Caki2 (cell line): ENCODE data around the gene TTC33. TPM values are rescaled to one million over a fixed set of nuclear protein-coding genes. Genes with fewer than 3 reads are reported as not detected.
A peak's percentile ranks its signal among the peaks of the same experiment; 100 is the strongest.
"Not testable (repeated sequence)": the region's sequence is repeated elsewhere in the genome, so short reads cannot be mapped to it uniquely, and the experiment has no call there.

Source experiments
- DNase-seq: peaks from one replicate; pipeline ENCODE4 v3.0.0-alpha.2; 2015; ENCODE audit warnings: low read depth
- in situ Hi-C: cut with HindIII; loops from 2 replicates; pipeline ENCODE4 v1.10.0; 2016; ENCODE audit warnings: low sequenced_read_pairs, low pct_unique_long_range_greater_than_20kb, mixed read lengths
- total RNA-seq: library from RNA; depleted of rRNA; stranded (reverse); fragments of >200 nt; shearing (Covaris generic); gene quantifications from 2 replicates; pipeline ENCODE4 v1.2.3, GENCODE V29; 2014; ENCODE audit warnings: low replicate concordance

The TTC33 gene
- total RNA-seq, 1 experiment from 2014 or later = 8.8 TPM

GRCh38 chr5:40571729-40572128 lies 184.0 kb downstream of the TTC33 start:
- in situ Hi-C loops = no loop called here
- DNase-seq = no peak

- in situ Hi-C loops = no loop called here
- DNase-seq = peak; percentile 86
These were observed 185.2 kb downstream of the TTC33 start for GRCh38 chr5:40570408-40571129.

DNA sequence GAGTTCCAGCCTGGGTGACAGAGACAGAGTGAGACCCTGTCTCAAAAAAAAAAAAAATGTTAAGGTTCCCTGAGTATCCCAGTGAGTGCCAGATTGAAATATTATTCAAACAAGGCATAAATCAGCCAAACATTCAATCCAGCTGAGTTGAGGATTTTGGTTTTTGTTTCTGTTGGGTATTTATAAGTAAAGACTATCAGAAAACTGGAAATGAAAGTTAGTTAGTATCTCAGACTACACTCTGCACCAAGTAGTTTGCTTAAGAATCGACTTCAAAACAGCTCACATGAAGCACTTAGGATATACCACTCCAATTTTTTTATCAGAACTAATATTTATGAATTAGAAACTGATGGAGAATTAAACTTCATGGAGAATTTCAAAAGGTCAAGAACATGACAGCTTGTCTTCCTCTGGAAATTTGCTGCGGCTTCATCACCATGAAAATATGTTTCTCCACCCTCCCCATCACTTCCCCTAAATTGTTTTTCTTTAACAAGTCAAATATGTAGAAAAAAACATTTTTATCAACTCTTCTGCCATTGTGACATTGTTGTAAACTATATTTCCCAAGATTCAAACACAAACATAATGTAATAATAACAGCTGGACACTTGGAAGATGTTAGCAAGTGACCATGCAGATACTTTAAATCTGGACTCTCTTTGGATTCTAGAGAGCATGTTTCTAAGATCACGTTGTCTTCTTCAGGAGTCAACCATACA lies 186.1 kb downstream of the TTC33 start:
- in situ Hi-C loops = no loop called here
- DNase-seq = no peak

- in situ Hi-C loops = no loop called here
- DNase-seq = no peak
These were observed 187.2 kb downstream of the TTC33 start for GRCh38 chr5:40568548-40568947.

- in situ Hi-C loops, DNase-seq: not testable (repeated sequence)
These were observed 192.6 kb downstream of the TTC33 start for GRCh38 chr5:40563173-40563572.

DNA sequence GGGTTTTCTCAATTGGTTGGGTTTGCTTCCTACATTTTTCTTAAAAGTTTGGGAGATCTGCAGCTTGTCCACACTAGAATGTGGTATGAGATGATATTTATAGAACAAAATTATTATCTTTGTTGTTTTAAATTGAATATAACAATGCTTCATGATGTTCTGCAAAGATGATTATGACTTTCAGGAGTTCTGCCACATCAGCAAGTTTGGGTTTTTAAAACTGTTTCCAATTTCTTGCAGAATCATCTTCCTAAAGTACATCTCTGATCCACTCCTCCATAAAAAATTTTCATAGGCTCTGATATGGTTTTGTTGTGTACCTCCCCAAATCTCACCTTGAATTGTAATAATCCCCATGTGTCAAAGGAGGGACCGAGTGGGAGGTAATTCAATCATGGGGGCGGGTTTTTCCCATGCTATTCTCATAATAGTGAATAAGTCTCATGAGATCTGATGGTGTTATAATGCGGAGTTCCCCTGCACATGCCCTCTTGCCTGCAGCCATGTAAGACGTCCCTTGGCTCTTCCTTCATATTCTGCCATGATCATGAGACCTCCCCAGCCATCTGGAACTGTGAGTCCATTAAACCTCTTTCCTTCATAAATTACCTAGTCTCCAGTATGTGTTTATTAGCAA lies 195.2 kb downstream of the TTC33 start:
- DNase-seq = no peak
- in situ Hi-C loops = no loop called here

DNA sequence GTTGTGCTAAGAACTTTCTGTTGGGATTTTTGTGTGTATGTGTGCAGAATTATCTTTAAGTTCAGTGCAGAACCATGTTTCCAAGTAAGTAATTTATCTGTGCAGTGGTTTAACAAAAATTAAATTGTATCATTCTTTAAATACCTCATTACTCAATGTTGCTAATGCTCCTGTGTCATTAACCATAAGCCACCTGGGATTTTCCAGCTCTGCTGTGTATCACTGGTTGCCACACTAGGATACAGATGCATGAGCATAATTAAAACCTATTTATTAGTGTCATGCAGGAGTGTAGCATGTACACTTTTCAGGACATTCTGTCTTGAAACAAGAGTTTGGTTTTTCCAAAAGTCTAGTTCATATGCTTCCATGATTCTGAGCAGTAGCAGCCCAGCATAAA lies 196.5 kb downstream of the TTC33 start:
- in situ Hi-C loops = no loop called here
- DNase-seq = no peak

GRCh38 chr5:40557501-40557900 lies 198.3 kb downstream of the TTC33 start:
- no peak for DNase-seq
- in situ Hi-C loops = no loop called here

DNA sequence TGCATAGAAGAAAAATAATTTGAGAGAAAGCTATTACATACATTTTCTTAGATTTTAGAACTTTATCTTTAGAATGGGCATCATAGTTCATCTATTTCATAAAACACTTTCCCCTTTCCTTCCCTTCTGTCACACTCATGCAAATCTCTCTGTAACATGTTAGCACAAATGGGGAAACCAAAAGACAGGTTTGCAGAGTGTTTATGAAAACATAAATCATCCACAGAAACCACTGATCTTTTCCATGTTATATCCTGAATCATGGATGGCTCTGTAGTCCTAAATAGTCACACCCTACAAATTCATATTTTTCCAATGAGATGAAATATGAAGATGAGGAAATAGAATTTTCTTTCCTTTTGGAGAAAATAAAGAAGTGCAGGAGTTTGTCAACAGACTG lies 198.9 kb downstream of the TTC33 start:
- DNase-seq = no peak
- in situ Hi-C loops = no loop called here

DNA sequence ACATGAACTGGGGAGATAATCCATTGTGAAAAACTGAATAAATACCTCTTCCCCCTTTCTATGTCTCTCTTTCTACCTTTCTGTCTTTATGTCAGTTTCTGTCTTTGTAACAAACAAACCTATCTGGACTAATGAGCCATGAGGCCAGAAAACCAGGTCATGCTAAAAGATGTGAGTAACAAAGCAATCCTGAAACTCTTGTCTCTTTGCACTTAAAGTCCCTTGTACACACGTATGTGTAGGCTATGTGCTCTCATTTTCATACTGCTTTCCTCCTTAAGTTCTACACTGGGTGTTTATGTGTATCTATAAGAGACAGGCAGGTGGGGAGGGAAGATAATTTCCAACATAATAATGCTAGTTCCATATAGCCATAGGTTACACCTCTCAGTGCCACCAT lies 199.9 kb downstream of the TTC33 start:
- no peak for DNase-seq
- in situ Hi-C loops = no loop called here

DNA sequence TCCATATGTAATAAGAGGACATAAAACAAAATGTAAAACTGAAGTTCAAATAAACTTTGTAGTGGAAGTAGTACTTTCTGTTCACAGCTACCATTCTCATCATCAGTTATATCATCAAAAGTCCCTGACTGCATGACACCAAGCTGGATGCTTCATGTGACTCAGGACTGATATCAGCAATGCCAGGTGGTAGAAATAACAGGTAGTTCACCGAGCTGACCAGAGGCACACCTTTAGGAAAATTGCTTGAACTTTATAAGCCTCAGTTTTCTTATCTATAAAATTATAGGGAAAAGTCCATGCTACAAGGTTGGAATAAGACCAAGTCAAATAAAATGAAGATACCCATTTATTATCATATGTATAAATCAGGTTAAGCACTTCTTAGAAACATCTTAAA lies 200.9 kb downstream of the TTC33 start:
- peak; percentile 31 for DNase-seq

GRCh38 chr5:40554054-40554453 lies 201.7 kb downstream of the TTC33 start:
- in situ Hi-C loops = no loop called here
- no peak for DNase-seq

More for the DNA sequence above, 200.9 kb downstream of the TTC33 start:
- in situ Hi-C loops = no loop called here

DNA sequence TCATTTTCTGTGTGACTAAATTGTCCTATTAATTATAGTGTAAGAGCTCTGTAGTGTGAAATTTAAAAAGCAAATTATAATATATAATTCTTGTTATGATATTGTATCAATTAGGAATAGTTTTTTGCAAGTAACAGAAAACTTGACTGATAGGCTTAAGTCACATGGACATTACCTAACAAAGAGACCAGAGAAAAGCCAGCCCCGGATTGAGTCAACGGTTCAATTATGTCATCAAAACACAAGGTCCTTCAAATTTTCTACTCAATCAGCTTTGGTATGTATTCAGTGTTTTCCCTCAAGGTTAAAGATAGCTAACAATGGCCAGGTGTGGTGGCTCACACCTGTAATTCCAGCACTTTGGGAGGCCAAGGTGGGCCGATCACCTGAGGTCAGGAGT lies 202.8 kb downstream of the TTC33 start:
- no peak for DNase-seq
- in situ Hi-C loops = no loop called here

DNA sequence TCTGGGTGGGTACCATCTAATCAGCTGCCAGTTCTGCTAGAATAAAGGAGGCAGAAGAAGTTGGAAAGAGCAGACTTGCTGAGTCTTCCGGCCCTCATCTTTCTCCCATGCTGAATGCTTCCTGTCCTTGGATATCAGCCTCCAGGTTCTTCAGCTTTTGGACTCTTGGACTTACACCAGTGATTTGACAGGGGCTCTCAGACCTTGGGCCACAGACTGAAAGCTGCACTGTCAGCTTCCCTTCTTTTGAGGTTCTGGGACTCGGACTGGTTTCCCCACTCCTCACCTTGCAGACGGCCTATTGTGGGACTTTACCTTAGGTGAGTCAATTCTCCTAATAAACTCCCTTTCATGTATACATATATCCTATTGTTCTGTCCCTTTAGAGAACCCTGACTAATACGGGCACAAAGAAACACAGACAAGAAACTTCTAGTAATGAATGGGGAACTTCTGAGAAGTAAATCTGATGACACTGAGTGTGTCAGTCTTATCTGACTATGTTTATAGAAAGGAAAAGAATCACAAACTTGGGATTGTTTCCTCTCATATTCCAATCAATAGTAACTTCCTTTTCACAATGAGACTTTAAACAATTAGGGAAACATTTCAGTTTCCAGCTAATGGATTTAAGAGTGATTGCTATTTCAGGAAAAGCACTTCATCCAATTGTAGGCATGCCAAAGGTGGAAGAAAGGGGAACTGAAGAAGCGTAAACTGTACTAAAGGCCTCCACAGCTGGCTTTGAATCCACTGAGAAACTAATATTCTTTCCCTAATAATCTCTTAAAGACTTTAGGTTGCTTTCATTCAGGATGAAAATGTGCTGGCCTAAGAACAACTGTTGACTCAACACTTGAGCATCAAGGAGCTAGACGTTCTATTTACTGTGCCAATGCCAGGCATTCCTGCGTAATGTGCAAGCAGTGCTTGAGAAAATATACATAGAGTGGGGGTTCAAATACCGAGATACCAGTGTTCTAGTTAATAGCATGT lies 204.0 kb downstream of the TTC33 start:
- in situ Hi-C loops = no loop called here
- DNase-seq = peak; percentile 83

DNA sequence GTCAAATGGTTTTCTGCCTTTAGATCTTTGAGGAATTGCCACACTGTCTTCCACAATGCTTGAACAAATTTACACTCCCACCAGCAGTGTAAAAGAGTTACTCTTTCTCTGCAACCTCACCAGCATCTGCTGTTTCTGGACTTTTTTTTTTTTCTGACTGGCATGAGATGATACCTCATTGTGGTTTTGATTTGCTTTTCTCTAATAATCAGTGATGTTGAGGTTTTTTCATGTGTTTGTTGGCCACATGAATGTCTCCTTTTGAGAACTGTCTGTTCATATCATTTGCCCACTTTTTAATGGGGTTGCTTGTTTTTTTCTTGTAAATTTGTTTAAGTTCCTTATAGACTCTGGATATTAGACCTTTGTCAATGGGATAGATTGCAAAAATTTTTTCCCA lies 205.3 kb downstream of the TTC33 start:
- in situ Hi-C loops = no loop called here
- DNase-seq = no peak

GRCh38 chr5:40549616-40550015 lies 206.1 kb downstream of the TTC33 start:
- in situ Hi-C loops = no loop called here
- DNase-seq = no peak

GRCh38 chr5:40547994-40548575 lies 207.7 kb downstream of the TTC33 start:
- in situ Hi-C loops = no loop called here
- no peak for DNase-seq

DNA sequence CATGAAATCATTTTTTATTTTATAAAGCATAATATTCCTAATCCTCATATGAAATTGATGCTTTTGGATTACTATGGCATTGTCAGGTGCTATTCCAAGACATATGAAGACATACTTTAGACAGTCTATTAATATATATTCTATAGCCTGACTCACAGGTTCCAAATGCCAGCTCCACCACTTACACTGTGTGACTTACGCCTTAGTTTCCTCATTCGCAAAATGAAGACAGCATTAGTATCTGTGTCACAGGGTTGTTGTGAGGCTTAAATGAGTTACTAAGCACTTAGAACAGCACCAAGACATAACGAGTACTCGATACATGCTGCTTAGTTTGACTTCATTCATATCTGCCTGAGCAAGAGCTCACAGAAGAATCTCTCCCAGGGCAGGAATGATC lies 208.2 kb downstream of the TTC33 start:
- DNase-seq = no peak
- in situ Hi-C loops = no loop called here
